GM21619 (cell line): Measurements from ENCODE around the gene SLBP.
A peak's percentile ranks its signal among the peaks of the same experiment; 100 is the strongest.

Experiments
- ATAC-seq: cut with Tn5 transposase; IDR thresholded peaks from one replicate; pipeline ENCODE4 v1.9.1; 2021; ENCODE audit not compliant: unreplicated experiment

Gene SLBP

GRCh38 chr4:1727117-1728031, 15.3 kb upstream of the SLBP start:
- ATAC-seq, result no peak

GRCh38 chr4:1726146-1726934, 14.2 kb upstream of the SLBP start:
- ATAC-seq, result no peak

GRCh38 chr4:1725521-1725920, 13.4 kb upstream of the SLBP start:
- ATAC-seq, result no peak

GRCh38 chr4:1723131-1723801, 11.1 kb upstream of the SLBP start:
- no peak for ATAC-seq

- no peak for ATAC-seq
Observed at GRCh38 chr4:1722551-1723118, 10.5 kb upstream of the SLBP start.

GRCh38 chr4:1721666-1722550, 9.8 kb upstream of the SLBP start:
- ATAC-seq, result no peak

- peak; percentile 79 for ATAC-seq
Observed at GRCh38 chr4:1721003-1721665, 9.0 kb upstream of the SLBP start, which contains the start of the genes TACC3 and TMEM129. Gene TACC3 (plus strand): TSS chr4:1721521. CDS start chr4:1723422, 1,901 bp downstream. Gene TMEM129 (minus strand): TSS chr4:1721323. CDS start chr4:1720837, 486 bp downstream.

- peak; percentile 12 for ATAC-seq
Observed at GRCh38 chr4:1720163-1720983, 8.3 kb upstream of the SLBP start.

GRCh38 chr4:1718095-1718850, 6.2 kb upstream of the SLBP start:
- no peak for ATAC-seq

- ATAC-seq, result no peak
Observed at GRCh38 chr4:1717129-1718094, 5.3 kb upstream of the SLBP start.

- no peak for ATAC-seq
Observed at GRCh38 chr4:1716065-1716945, 4.2 kb upstream of the SLBP start.

- ATAC-seq, result no peak
Observed at GRCh38 chr4:1715002-1715758, 3.1 kb upstream of the SLBP start.

GRCh38 chr4:1714303-1715001, 2.3 kb upstream of the SLBP start:
- ATAC-seq, result no peak
